Activated CD8-positive, alpha-beta memory T cell treated with anti-CD3 and anti-CD28 coated beads, Interleukin-2, amount 50 U/mL, for 4 hours (primary cell): ENCODE data around the gene ATP6V0D1.

Experiments
- DNase-seq: peaks from one replicate; pipeline ENCODE4 v3.0.0-alpha.2; 2020

ATP6V0D1 gene

GRCh38 chr16:67443265-67443664 lies 37.7 kb downstream of the ATP6V0D1 start:
- no peak for DNase-seq

- no peak for DNase-seq
These were observed 38.2 kb downstream of the ATP6V0D1 start for GRCh38 chr16:67442581-67443255.

- DNase-seq = no peak
These were observed 39.0 kb downstream of the ATP6V0D1 start for GRCh38 chr16:67441907-67442306.

GRCh38 chr16:67441271-67441753 lies 39.6 kb downstream of the ATP6V0D1 start:
- no peak for DNase-seq

- no peak for DNase-seq
These were observed 42.0 kb downstream of the ATP6V0D1 start for GRCh38 chr16:67438824-67439393.

GRCh38 chr16:67438098-67438791 lies 42.7 kb downstream of the ATP6V0D1 start:
- DNase-seq = no peak

GRCh38 chr16:67437513-67437912 lies 43.4 kb downstream of the ATP6V0D1 start:
- no peak for DNase-seq

GRCh38 chr16:67436640-67437193 lies 44.2 kb downstream of the ATP6V0D1 start:
- DNase-seq = no peak

- DNase-seq = no peak
These were observed 45.2 kb downstream of the ATP6V0D1 start for GRCh38 chr16:67435758-67436164.

- no peak for DNase-seq
These were observed 47.7 kb downstream of the ATP6V0D1 start for GRCh38 chr16:67433131-67433719.

GRCh38 chr16:67432506-67432890 lies 48.5 kb downstream of the ATP6V0D1 start:
- DNase-seq = no peak

GRCh38 chr16:67431775-67432505 lies 49.0 kb downstream of the ATP6V0D1 start:
- no peak for DNase-seq

- no peak for DNase-seq
These were observed 49.8 kb downstream of the ATP6V0D1 start, which contains the start of gene HSD11B2 for GRCh38 chr16:67430977-67431774. TSS of gene HSD11B2 (plus strand) at chr16:67431121. CDS start at chr16:67431249, 128 bp downstream.

GRCh38 chr16:67430504-67430976 lies 50.4 kb downstream of the ATP6V0D1 start:
- DNase-seq = peak; percentile 39

- no peak for DNase-seq
These were observed 51.0 kb downstream of the ATP6V0D1 start for GRCh38 chr16:67429799-67430503.

GRCh38 chr16:67429053-67429798 lies 51.7 kb downstream of the ATP6V0D1 start:
- no peak for DNase-seq

GRCh38 chr16:67428146-67428731 lies 52.7 kb downstream of the ATP6V0D1 start:
- DNase-seq = peak; percentile 57

GRCh38 chr16:67426950-67427349 lies 54.0 kb downstream of the ATP6V0D1 start:
- no peak for DNase-seq

- no peak for DNase-seq
These were observed 54.9 kb downstream of the ATP6V0D1 start for GRCh38 chr16:67426022-67426421.

GRCh38 chr16:67425580-67425979 lies 55.4 kb downstream of the ATP6V0D1 start:
- DNase-seq = no peak
